Activated CD8-positive, alpha-beta T cell treated with anti-CD3 and anti-CD28 coated beads, Interleukin-2, amount 10 ng/mL, durations not matched to agents 7 days and 5 days (primary cell): ENCODE results near the gene WNK2. TPM values are rescaled to one million over a fixed set of nuclear protein-coding genes. Genes with fewer than 3 reads are reported as not detected.
"Not testable (repeated sequence)": the region's sequence is repeated elsewhere in the genome, so short reads cannot be mapped to it uniquely, and the experiment has no call there.

Experiments
- ATAC-seq: fragments of 150-1000 bp; cut with Tn5 transposase; one replicate; pipeline ENCODE4 v1.10.0; 2021; ENCODE audit warnings: moderate library complexity
- CTCF ChIA-PET: fragments of 350-600 bp; sonication (Branson Sonifier 250); formaldehyde crosslinking; loops from one replicate; lab custom pipeline; 2021; ENCODE audit warnings: antibody characterized with exemption; lab: Charles Lee
- POLR2A ChIA-PET: fragments of 350-600 bp; sonication (Branson Sonifier 250); formaldehyde crosslinking; loops from one replicate; lab custom pipeline; 2021; ENCODE audit warnings: antibody characterized with exemption; lab: Charles Lee
- DNase-seq: peaks from one replicate; pipeline ENCODE4 v3.0.0-alpha.2; 2020
- H3K27ac Mint-ChIP-seq: one replicate; pipeline ENCODE4 v1.8.0; 2021; ENCODE audit warnings: mild to moderate bottlenecking, mixed read lengths
- H3K27me3 Mint-ChIP-seq: one replicate; pipeline ENCODE4 v1.8.0; 2021; ENCODE audit warnings: low read depth, mixed read lengths
- H3K36me3 Mint-ChIP-seq: one replicate; pipeline ENCODE4 v1.8.0; 2021; ENCODE audit warnings: low read depth, mixed read lengths
- H3K4me1 Mint-ChIP-seq: one replicate; pipeline ENCODE4 v1.8.0; 2021; ENCODE audit warnings: low read depth, mixed read lengths
- H3K4me3 Mint-ChIP-seq: one replicate; pipeline ENCODE4 v1.8.0; 2021; ENCODE audit warnings: mild to moderate bottlenecking, mixed read lengths
- H3K9me3 Mint-ChIP-seq: one replicate; pipeline ENCODE4 v1.8.0; 2022; ENCODE audit warnings: mixed read lengths; ENCODE audit not compliant: insufficient read depth
- total RNA-seq, 2 experiments: library from RNA; stranded (reverse); gene quantifications; one replicate each; pipeline ENCODE4 v1.2.3, GENCODE V29; 2021

The WNK2 gene
- total RNA-seq, 2 experiments from 2014 or later: not detected

DNA sequence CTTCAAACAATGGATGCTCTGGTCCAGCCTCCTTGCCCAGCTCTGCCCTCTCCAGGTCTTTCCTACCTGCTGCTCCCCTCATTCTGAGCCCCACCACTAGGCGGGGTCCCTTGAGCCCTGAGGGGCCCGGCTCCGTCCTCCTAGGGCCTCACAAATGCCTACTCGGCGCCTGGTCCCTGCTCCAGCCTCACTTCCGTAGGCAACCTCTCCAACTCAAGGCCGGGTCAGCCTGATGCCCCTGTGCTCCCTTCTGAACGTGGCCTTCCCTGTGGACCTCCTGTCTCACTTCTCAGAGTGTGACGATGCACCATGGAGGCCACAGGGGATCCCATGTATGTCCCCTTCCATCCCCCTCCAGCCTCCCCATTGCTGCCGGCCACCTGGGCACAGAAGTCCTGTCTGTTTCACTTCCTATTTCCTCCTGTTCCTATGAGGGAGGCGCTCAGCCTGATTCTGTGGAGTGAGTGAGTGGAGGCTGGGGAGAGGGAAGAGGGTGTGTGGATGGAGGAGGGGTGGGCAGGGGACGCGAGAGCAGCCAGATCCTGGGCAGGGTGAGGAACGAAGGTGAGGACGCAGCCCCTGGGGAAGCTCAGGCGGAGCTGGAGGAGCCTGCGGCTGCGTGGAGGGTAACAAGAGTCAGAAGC lies 140.4 kb downstream of the WNK2 start:
- H3K4me3 Mint-ChIP-seq: no peak overlapping the region
- ChIA-PET CTCF (no interaction called here), POLR2A (no interaction called here)
- DNase-seq (no peak), ATAC-seq (no peak)
- H3K4me1 Mint-ChIP-seq: no peaks in the 10 kb centered on the region
- no peaks in the 10 kb centered on the region for H3K36me3 Mint-ChIP-seq
- H3K27ac Mint-ChIP-seq: no peak overlapping the region
- no peaks in the 10 kb centered on the region for H3K27me3 Mint-ChIP-seq
- H3K9me3 Mint-ChIP-seq: no peaks in the 10 kb centered on the region

DNA sequence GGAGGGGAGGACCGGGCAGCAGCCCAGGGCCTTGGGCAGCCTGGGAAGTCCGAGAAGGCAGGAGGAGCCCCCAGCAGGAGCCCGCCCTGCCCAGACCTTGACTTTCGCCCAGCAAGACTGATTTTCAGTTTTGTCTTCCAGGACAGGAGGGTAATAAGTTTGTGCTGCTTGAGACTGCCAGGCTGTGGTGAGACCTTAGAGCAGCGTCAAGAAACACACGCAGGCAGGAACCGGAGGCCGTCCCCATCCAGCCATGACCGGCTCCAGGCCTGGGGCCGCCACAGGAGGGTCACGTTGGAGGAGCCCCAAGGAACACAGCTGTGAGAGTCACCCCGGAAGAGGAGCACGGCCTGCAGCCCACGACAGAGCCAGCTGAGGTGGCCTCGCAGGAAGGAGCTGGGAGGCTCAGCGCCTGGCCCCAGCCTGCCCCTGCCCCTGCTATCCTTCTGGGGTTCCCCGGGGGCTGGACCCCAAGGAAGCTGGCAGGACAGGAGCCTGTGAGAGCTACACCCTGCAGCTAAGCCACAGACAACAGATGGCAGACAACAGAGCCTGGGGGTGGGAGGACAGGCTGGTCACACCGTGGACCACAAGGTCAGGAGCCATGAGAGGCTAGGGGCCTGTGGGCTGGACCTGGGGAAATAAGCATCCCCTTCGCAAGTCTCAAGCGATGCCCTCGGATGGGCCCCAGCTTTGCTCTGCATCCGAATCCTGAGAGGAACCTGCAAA lies 141.5 kb downstream of the WNK2 start:
- Mint-ChIP-seq H3K4me3 (no peak overlapping the region), H3K4me1 (no peaks in the 10 kb centered on the region), H3K36me3 (no peaks in the 10 kb centered on the region), H3K27me3 (no peaks in the 10 kb centered on the region), H3K27ac (no peak overlapping the region), H3K9me3 (no peaks in the 10 kb centered on the region)
- ChIA-PET POLR2A (no interaction called here), CTCF (no interaction called here)
- ATAC-seq (no peak), DNase-seq (no peak)

DNA sequence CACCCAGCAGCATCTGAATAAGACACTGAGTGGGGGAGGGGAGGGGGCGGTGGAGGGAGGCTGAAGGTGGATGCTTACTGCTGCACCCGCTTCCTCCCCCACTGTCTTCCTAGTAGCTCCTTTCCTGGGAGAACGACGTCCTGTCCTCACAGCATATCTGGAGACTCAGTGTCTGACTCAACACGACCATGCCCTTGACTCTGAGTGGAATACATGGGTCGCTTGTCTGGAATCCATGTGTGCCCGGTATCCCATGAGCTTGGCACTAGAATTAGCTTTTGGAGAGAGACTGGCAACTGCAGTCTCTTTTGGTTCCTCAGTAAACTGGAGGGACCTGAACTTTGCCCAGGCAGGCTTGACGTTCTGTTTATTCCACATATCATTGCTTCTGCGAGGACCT lies 142.1 kb downstream of the WNK2 start:
- ChIA-PET POLR2A (no interaction called here), CTCF (no interaction called here)
- no peaks in the 10 kb centered on the region for H3K36me3 Mint-ChIP-seq
- no peak overlapping the region for H3K4me3 Mint-ChIP-seq
- DNase-seq (no peak), ATAC-seq (no peak)
- no peaks in the 10 kb centered on the region for H3K4me1 Mint-ChIP-seq
- no peaks in the 10 kb centered on the region for H3K27me3 Mint-ChIP-seq
- no peaks in the 10 kb centered on the region for H3K9me3 Mint-ChIP-seq
- no peak overlapping the region for H3K27ac Mint-ChIP-seq

DNA sequence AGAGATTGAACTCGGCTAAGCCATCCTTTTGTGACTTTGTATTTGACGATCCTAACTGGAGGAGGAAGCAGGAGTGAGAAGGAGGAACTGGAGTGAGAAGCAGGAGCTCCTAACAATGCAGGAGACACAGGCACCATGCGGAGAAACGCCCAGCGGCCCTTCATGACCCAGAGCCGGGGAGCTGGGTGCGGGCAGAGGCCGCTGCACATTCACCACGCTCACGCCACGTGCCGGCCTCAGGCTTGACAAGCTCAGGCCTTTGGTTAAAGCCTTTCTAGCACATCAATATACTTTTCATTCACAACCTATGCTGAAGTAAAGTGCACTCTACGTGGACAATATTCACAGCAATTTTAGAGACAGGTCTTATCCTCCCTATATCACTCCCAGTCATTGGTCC lies 142.7 kb downstream of the WNK2 start:
- Mint-ChIP-seq H3K4me1 (no peaks in the 10 kb centered on the region), H3K27me3 (peaks cover 2% of the 10 kb centered on the region), H3K27ac (no peak overlapping the region), H3K9me3 (no peaks in the 10 kb centered on the region), H3K36me3 (no peaks in the 10 kb centered on the region), H3K4me3 (no peak overlapping the region)
- POLR2A ChIA-PET: no interaction called here
- no peak for DNase-seq
- no peak for ATAC-seq
- CTCF ChIA-PET: interaction anchor here (1.3 kb wide), 1 partner anchor 240 kb away, joined by 3 read pairs; no protein-coding TSS in a partner anchor

DNA sequence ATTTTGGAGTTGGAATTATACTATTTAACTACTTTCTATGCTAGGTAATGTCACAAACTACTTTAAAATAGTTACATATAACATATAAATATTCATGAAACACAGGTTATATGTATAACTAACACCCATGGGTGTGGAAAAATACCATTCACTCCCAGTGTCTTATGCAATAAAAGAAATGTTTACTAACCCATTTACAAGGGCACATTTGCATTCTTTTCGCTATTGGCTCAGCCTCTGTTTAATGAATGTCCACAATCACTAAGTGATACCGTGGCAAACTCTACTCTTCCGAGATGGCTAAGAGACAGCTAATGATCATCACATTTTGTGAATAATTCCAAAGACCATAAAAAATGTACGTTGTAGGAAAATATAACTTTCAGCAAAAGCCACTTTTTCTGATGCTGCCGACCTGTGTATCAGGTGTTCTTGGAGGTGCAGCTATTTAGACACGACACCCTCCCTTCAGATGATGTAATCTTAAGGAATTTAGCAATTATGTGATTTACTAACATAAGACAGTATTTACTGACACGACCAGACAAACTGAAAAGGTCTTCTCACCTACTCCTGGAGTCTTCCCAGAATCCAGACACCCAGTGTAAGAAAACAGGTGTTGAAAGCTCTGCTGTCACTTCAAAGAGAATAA lies 145.8 kb downstream of the WNK2 start:
- no peaks in the 10 kb centered on the region for H3K4me1 Mint-ChIP-seq
- DNase-seq (no peak), ATAC-seq (no peak)
- no peak overlapping the region for H3K27ac Mint-ChIP-seq
- ChIA-PET POLR2A (interaction anchor here (0.7 kb wide), 1 partner anchor 117 kb away, joined by 3 read pairs; no protein-coding TSS in a partner anchor), CTCF (no interaction called here)
- no peak overlapping the region for H3K4me3 Mint-ChIP-seq
- no peaks in the 10 kb centered on the region for H3K9me3 Mint-ChIP-seq
- H3K36me3 Mint-ChIP-seq: no peaks in the 10 kb centered on the region
- peaks cover 5% of the 10 kb centered on the region for H3K27me3 Mint-ChIP-seq

DNA sequence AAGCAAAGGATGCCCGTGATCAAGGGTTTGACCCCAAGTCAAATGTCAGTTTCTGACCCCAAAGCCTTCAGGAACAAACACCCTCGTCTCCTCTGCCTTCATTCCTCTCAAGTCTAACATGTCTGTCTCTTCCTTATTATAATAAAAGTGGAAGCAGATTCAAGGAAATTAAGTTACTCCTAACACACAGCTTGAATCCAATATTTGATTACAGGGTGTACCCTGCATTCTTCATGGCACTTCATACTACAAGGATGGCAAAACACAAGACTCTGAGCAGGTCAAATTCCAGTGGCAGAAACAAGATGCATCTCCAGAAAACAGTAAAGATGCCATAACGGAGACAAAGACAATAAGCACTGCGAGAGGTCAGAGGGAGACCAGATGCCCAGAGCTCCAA lies 148.4 kb downstream of the WNK2 start:
- Mint-ChIP-seq H3K27me3 (peaks cover 5% of the 10 kb centered on the region), H3K4me3 (no peak overlapping the region), H3K27ac (no peak overlapping the region), H3K36me3 (no peaks in the 10 kb centered on the region), H3K4me1 (no peaks in the 10 kb centered on the region), H3K9me3 (no peaks in the 10 kb centered on the region)
- DNase-seq (no peak), ATAC-seq (no peak)
- CTCF ChIA-PET: no interaction called here
- POLR2A ChIA-PET: no interaction called here

DNA sequence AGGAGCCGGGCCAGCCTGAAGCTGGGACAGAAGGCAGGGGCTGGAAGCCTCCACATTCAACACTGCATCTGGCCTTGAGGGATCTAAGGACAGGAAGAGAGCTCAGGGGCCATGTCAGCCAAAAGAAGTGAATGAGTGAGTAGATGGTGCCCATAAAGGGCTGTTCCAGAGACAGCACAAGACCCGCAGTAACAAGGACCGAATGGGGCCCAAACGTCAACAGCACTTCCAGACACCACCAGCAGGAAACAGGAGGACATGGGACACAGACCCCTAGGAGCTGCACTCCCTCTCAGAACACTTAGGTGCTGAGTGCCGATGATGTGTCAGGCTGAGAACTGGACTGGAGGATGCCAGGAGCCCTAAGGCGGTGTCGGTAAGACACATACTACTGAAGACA lies 152.8 kb downstream of the WNK2 start:
- ATAC-seq: no peak
- POLR2A ChIA-PET: no interaction called here
- Mint-ChIP-seq H3K9me3 (peaks cover 19% of the 10 kb centered on the region), H3K4me3 (no peak overlapping the region), H3K27ac (no peak overlapping the region), H3K4me1 (no peaks in the 10 kb centered on the region), H3K36me3 (peaks cover 5% of the 10 kb centered on the region), H3K27me3 (peaks cover 6% of the 10 kb centered on the region)
- DNase-seq: no peak
- CTCF ChIA-PET: no interaction called here

DNA sequence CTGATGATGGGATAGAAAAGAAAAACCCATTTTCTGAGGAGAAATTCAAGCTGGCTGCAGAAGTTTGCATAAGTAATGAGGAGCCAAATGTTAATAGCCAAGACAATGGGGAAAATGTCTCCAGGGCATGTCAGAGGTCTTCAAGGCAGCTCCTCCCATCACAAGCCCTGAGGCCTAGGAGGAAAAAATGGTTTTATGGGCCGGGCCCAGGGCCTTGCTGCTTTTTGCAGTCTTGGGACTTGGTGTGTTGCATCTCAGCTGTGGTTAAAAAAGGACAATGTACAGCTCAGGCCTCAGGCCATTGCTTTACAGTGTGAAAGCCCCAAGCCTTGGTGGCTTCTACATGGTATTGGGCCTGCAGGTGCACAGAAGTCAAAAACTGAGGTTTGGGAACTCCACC lies 154.3 kb downstream of the WNK2 start:
- H3K4me1 Mint-ChIP-seq, H3K27me3 Mint-ChIP-seq, H3K27ac Mint-ChIP-seq, POLR2A ChIA-PET, DNase-seq, H3K4me3 Mint-ChIP-seq, ATAC-seq, H3K36me3 Mint-ChIP-seq: not testable (repeated sequence)
- CTCF ChIA-PET: interaction anchor here (0.7 kb wide), 1 partner anchor 10 kb away, joined by 3 read pairs; no protein-coding TSS in a partner anchor
- H3K9me3 Mint-ChIP-seq: peaks cover 19% of the 10 kb centered on the region

DNA sequence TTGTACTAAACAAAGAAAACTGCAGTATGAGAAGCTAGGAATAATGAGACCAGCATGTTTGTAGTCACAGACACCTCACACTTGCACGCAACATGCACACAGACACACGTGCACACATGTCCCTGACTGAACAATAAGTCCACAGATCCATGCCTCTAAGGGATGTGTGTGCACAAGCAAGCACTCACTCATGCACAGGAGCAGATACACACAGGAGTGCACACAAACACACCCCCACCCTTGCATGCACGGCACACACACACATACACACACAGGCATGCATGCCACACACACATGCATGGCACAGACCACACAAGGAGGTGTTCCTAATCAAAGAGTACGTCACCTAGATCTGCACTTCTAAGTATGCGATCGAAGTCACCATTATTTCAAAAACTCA lies 156.2 kb downstream of the WNK2 start:
- POLR2A ChIA-PET: no interaction called here
- no peak overlapping the region for H3K27ac Mint-ChIP-seq

DNA sequence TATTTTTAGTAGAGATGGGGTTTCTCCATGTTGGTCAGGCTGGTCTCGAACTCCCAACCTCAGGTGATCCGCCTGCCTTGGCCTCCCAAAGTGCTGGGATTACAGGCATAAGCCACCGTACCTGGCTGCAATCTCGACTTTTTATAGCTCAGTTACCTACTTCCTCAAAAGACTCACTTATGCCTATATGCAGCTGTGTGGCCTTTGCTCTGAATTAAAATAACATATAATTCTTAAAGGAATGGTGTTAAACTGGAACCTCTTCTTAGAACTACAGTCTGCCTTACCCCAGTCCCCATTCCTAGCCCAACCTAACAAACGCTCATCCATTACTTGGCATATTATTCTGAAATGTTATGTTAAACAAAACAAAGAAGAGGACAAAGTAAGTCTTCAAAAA lies 157.9 kb downstream of the WNK2 start:
- Mint-ChIP-seq H3K9me3 (peaks cover 19% of the 10 kb centered on the region), H3K27me3 (peaks cover 34% of the 10 kb centered on the region)
- H3K4me1 Mint-ChIP-seq, H3K4me3 Mint-ChIP-seq, CTCF ChIA-PET, H3K36me3 Mint-ChIP-seq, POLR2A ChIA-PET, DNase-seq, ATAC-seq, H3K27ac Mint-ChIP-seq: not testable (repeated sequence)

More for the DNA sequence above, 156.2 kb downstream of the WNK2 start:
- peaks cover 5% of the 10 kb centered on the region for H3K36me3 Mint-ChIP-seq
- peaks cover 19% of the 10 kb centered on the region for H3K9me3 Mint-ChIP-seq
- CTCF ChIA-PET: no interaction called here
- no peak for DNase-seq
- H3K27me3 Mint-ChIP-seq: peaks cover 21% of the 10 kb centered on the region
- no peak for ATAC-seq
- H3K4me1 Mint-ChIP-seq: no peaks in the 10 kb centered on the region
- H3K4me3 Mint-ChIP-seq: no peak overlapping the region

DNA sequence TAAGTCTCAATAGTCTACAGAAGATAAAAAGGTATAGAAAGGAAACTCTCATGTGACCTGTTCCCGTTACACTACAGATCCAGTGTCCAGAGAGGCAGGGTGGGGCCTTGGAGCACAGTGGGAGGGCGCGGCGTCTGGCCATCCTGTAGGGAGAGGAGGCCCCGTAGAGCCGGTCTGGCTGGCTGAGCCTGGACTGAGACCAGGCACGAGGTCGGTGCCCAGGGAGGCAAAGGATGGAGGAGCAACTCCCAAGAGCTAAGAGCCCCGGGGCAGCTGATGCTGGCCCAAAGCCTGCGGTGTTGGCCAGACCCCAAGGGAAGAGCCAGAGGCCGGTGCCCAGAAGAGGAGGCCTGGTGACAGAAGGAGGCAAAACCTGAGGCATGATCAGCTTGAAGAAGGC lies 158.5 kb downstream of the WNK2 start:
- CTCF ChIA-PET, POLR2A ChIA-PET, H3K36me3 Mint-ChIP-seq, H3K27ac Mint-ChIP-seq, H3K4me3 Mint-ChIP-seq, ATAC-seq, DNase-seq, H3K4me1 Mint-ChIP-seq: not testable (repeated sequence)
- H3K9me3 Mint-ChIP-seq: peaks cover 19% of the 10 kb centered on the region
- peaks cover 36% of the 10 kb centered on the region for H3K27me3 Mint-ChIP-seq

DNA sequence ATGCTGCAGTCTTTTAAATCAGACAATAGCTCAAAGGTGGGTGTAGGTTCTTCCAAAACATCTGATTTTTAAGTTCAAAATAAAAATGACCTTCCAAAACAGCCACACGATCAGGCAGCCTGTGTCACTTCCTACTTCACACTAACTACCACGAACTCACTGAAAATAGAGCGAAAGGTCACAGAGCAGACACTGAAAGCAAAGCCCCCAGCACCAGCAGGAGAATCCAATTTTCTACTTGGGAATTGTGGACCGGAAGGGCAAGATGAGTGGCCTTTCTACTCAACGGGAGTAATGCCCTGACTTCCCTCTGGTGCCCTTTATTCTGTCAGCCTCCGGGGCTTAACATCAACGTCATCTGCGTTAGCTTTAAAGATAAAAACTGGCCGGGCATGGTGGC lies 159.7 kb downstream of the WNK2 start:
- H3K36me3 Mint-ChIP-seq: no peaks in the 10 kb centered on the region
- POLR2A ChIA-PET: no interaction called here

More for the DNA sequence above, 159.7 kb downstream of the WNK2 start:
- DNase-seq: no peak
- Mint-ChIP-seq H3K4me3 (no peak overlapping the region), H3K27me3 (peaks cover 48% of the 10 kb centered on the region), H3K27ac (no peak overlapping the region), H3K4me1 (peaks cover 3% of the 10 kb centered on the region), H3K9me3 (peaks cover 8% of the 10 kb centered on the region)
- no peak for ATAC-seq
- CTCF ChIA-PET: no interaction called here
